ENCODE measurements around the gene TEX54.
A peak's percentile ranks its signal among the peaks of the same experiment; 100 is the strongest.

Gene TEX54

DNA sequence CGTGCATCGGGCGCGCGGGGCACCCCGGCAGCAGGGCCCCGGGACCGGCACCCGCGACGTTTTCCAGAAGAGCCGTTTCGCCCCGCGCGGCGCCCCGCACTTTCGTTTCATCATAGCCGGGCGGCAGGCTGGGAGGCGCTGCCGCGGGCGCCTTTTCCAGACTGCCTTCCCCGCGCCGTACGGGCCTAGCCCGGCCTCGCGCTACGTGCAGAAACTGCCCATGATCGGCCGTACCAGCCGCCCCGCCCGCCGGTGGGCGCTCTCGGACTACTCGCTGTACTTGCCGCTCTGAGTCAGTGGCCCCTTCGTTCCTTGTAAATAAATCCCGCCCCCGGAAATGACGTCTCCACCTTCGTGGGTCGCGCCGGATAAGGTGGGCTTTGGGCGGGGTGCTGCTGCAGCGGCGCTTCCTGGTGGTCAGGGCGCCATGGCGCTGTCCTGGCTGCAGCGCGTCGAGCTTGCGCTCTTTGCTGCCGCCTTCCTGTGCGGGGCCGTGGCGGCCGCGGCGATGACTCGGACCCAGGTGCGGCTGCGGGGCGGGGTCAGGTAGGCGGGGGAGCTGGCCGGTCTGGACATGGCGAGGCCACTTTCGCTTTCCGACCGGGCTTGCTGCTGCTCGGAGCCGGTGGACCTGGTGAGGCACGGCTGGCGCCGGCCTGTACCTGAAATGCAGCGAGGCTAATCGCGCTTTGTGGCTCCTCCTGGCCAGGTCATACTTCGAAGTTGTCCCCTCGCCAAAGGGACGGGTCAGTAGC is 45.5 kb downstream of the TEX54 start, which contains the start of gene TMEM179B:
Gene TMEM179B, plus strand, starts transcription at position 398 of the 755 bp plus-strand sequence. Its CDS starts 30 bp downstream, at position 428.
- DNase-seq (ENCODE audit: low read depth): peak; percentile 99

DNA sequence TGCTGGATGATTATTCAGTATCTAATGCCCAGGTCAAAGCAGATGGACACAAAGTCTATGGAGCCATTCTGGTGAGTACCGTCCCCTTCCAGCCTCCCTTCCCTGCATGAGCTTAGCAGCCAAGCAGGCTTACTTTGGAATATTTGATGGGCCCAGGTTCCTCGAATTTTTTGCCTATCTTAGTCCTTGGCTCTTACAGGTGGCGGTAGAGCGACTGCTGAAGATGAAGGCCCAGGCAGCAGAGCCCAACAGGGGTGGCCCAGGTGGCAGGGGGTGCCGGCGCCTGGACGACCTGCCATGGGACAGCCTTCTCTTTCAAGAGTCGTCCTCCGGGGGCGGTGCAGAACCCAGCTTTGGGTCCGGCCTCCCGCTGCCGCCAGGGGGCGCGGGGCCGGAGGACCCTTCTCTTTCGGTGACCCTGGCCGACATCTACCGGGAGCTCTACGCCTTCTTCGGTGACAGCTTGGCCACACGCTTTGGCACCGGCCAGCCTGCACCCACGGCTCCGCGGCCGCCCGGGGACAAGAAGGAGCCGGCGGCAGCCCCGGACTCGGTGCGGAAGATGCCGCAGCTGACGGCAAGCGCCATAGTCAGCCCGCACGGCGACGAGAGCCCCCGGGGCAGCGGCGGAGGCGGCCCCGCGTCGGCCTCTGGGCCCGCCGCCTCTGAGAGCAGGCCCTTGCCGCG is 46.2 kb downstream of the TEX54 start:
- DNase-seq (ENCODE audit: low read depth): peak; percentile 73

DNA sequence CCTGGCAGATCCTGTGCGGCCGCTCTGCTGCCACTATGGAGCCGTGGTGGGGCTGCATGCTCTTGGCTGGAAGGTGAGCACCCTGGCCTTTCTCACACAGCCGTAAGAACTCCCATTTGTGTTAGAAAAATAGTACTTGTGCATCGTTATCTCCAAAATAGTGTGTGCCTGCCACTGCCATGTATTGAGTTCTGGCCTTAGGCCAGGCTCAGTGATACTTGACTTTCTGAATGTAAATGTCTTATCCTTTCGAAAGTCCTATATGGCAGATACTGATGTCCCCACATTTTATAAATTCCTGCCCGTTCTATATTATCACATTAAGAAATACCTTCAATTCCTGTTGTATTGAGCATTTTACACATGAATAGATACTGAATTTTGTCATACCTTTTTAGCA is 49.9 kb downstream of the TEX54 start:
- DNase-seq (ENCODE audit: low read depth): no peak

All from stimulated activated CD8-positive, alpha-beta memory T cell treated with anti-CD3 and anti-CD28 coated beads, Interleukin-12 subunit alpha, Interleukin-12 subunit beta, amount 100 ng/mL, for 1 hour (primary cell).